ENCODE results near the gene TNIP1.

GRCh38 chr5:151021746-151022145 lies 59.1 kb downstream of the TNIP1 start:
- TF ChIP-seq CTCF (IDR thresholded peaks at IDR 0.05) (no peak), POLR2A (IDR thresholded peaks at IDR 0.05; ENCODE audit: low read depth) (no peak), POLR2AphosphoS5 (IDR thresholded peaks at IDR 0.05) (no peak), EP300 (IDR thresholded peaks at IDR 0.05) (no peak)

Measured in esophagus muscularis mucosa (tissue), 4 donors.